Prostate gland (tissue), 2 donors: ENCODE data around the gene CXCR5. TPM values are rescaled to one million over a fixed set of nuclear protein-coding genes. Genes with fewer than 3 reads are reported as not detected.

Experiments
- DNase-seq: peaks from one replicate; pipeline ENCODE4 v3.0.0-alpha.2; 2019; ENCODE audit warnings: low spot score
- H3K27ac ChIP-seq, 2 donors: fragments of 200-600 bp; sonication (generic); 2 replicates each; pipeline ENCODE4 v1.5.1; 2017 to 2019
- H3K27me3 ChIP-seq: fragments of 200-600 bp; sonication (generic); replicated peaks from 2 replicates; pipeline ENCODE4 v1.5.1; 2019; ENCODE audit not compliant: insufficient read depth
- H3K36me3 ChIP-seq, 2 donors: fragments of 200-600 bp; sonication (generic); 1 replicate in 1 of 2; 2 replicates in 1 of 2; pipeline versions ENCODE4 v1.5.1 to v1.8.1; 2017 to 2019
- H3K4me1 ChIP-seq: fragments of 200-600 bp; sonication (generic); replicated peaks from 2 replicates; pipeline ENCODE4 v1.5.1; 2019
- H3K4me3 ChIP-seq, 2 donors: fragments of 200-600 bp; sonication (generic); 2 replicates each; pipeline ENCODE4 v1.5.1; 2017 to 2019
- H3K9me3 ChIP-seq: fragments of 200-600 bp; sonication (generic); 2 replicates; pipeline ENCODE4 v1.5.1; 2017
- POLR2A ChIP-seq: fragments of 450-650 bp; IDR thresholded peaks from one replicate; pipeline ENCODE4 v1.6.1; 2016; ENCODE audit warnings: antibody characterized with exemption, mild to moderate bottlenecking
- POLR2AphosphoS5 ChIP-seq: sonication (generic); formaldehyde crosslinking; IDR thresholded peaks from one replicate; pipeline ENCODE4 v1.6.1; 2017; ENCODE audit warnings: antibody characterized with exemption
- WGBS: methylation state at CpG from one replicate; pipeline ENCODE4 v1.1.5; 2018; 5-methylcytosine and 5-hydroxymethylcytosine counted together
- intact Hi-C: fragments of 100-400 bp; cut with DNase I; formaldehyde crosslinking; loops from one replicate; pipeline ENCODE4 v1.14.2; 2022
- total RNA-seq, 2 donors: library from RNA; depleted of rRNA; stranded (reverse); fragments of >200 nt; gene quantifications; one replicate each; pipeline ENCODE4 v1.1.0, GENCODE V29; 2016
- TF ChIP-seq, protein P1 (sequence below), 4 experiments: fragments of 200-600 bp in 2 of 4; fragments of 450-650 bp in 2 of 4; sonication (generic) in 2 of 4; IDR thresholded peaks; 1 replicate in 3 of 4; 2 replicates in 1 of 4; pipeline ENCODE4 v1.5.1; 2016 to 2019; ENCODE audit warnings: antibody characterized with exemption in 4 of 4, mild to moderate bottlenecking in 2 of 4, moderate library complexity in 2 of 4

Gene CXCR5
- total RNA-seq, 2 donors from 2014 or later = 0.17 TPM; not detected in 1

DNA sequence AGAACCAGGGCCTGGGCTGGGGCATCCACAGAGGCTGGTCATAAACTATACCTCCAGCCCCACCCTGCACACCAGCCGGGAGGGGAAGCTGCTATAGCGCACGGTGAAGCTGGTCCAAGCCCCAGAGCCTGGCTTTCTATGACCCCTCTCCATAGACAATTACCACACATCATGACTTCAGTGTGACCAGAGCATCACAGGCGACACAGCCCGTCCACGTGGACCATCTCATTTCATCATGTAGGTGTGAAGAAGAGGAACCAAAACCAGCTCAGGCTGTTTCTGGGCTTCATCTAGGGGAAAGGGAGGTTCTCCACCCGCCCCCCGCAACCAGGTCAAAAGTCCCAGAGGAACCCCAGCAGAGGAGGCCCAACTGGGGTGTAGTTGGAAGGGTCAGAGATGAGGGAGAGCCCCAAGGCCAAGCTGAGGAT is 3.0 kb downstream of the CXCR5 start:
- no peak for DNase-seq
- 86% methylated on average over 8 of the region's 8 CpGs for WGBS
- H3K4me3 ChIP-seq = no peak overlapping the region
- intact Hi-C loops = no loop called here
- H3K27me3 ChIP-seq = no peaks in the 10 kb centered on the region
- peak overlapping the region in 1 of 2 donors; percentile 57 for H3K27ac ChIP-seq
- no peaks in the 10 kb centered on the region for H3K9me3 ChIP-seq
- H3K4me1 ChIP-seq = no peaks in the 10 kb centered on the region
- no peak for TF ChIP-seq POLR2AphosphoS5
- TF ChIP-seq POLR2A = no peak
- TF ChIP-seq, protein P1, sequence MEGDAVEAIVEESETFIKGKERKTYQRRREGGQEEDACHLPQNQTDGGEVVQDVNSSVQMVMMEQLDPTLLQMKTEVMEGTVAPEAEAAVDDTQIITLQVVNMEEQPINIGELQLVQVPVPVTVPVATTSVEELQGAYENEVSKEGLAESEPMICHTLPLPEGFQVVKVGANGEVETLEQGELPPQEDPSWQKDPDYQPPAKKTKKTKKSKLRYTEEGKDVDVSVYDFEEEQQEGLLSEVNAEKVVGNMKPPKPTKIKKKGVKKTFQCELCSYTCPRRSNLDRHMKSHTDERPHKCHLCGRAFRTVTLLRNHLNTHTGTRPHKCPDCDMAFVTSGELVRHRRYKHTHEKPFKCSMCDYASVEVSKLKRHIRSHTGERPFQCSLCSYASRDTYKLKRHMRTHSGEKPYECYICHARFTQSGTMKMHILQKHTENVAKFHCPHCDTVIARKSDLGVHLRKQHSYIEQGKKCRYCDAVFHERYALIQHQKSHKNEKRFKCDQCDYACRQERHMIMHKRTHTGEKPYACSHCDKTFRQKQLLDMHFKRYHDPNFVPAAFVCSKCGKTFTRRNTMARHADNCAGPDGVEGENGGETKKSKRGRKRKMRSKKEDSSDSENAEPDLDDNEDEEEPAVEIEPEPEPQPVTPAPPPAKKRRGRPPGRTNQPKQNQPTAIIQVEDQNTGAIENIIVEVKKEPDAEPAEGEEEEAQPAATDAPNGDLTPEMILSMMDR (IDR thresholded peaks at IDR 0.05) = no peak
- H3K36me3 ChIP-seq = no peaks in the 10 kb centered on the region

DNA sequence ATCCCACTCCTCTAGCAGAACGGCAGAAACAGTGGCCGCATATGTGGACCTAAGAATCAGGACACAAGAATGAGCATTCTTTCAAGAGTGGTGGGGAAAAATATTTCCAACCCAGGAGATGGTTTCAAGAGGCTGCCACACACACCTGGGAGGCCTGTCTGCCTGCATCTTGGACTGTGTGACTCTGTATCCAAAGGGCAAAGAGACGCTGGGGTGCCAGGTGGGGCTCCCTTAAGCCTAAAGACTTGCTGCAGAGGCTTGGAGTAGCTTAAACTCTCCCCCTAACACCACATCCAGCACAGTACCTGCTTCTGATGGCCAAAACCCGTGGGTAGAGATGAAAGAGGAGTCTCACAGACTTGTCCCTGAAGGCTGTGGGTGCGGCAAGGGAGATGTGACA is 3.5 kb downstream of the CXCR5 start:
- no peak for DNase-seq
- H3K27ac ChIP-seq = peak overlapping the region; percentile 35 to 57
- H3K36me3 ChIP-seq = no peaks in the 10 kb centered on the region
- H3K4me3 ChIP-seq = no peak overlapping the region
- H3K27me3 ChIP-seq = no peaks in the 10 kb centered on the region
- 79% methylated on average over 5 of the region's 5 CpGs for WGBS
- no peaks in the 10 kb centered on the region for H3K9me3 ChIP-seq
- TF ChIP-seq POLR2AphosphoS5 = no peak
- no peak for TF ChIP-seq POLR2A
- TF ChIP-seq, protein P1 (IDR thresholded peaks at IDR 0.05) = no peak
- H3K4me1 ChIP-seq = no peaks in the 10 kb centered on the region
- intact Hi-C loops = no loop called here

DNA sequence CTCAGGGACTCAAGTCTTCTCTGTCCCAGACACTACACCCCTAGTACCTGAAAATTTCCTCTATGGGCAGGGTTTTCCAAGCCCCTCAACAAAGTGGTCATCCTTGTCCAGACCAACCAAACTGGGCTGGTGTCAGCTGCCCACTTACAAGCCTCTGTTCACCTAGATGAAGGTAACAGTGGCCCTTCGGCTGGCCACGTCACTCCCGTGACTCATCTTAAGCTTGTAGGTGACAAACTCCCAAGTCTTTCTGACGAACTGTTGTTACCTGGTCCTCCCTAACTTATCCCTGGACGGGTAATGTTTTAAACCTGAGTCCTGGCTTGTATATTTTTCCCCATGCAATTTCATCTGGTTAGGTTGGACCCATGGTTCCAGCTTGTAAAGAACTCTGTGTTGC is 4.7 kb downstream of the CXCR5 start:
- whole genome bisulfite sequencing = 89% methylated on average over 5 of the region's 5 CpGs
- Histone ChIP-seq H3K27me3 (no peaks in the 10 kb centered on the region), H3K4me3 (no peak overlapping the region), H3K27ac (peak overlapping the region; percentile 21 to 48), H3K36me3 (no peaks in the 10 kb centered on the region), H3K9me3 (no peaks in the 10 kb centered on the region), H3K4me1 (no peaks in the 10 kb centered on the region)
- DNase-seq = no peak
- TF ChIP-seq POLR2AphosphoS5 = no peak
- TF ChIP-seq, protein P1 (IDR thresholded peaks at IDR 0.05) = no peak
- no peak for TF ChIP-seq POLR2A
- intact Hi-C loops = no loop called here

DNA sequence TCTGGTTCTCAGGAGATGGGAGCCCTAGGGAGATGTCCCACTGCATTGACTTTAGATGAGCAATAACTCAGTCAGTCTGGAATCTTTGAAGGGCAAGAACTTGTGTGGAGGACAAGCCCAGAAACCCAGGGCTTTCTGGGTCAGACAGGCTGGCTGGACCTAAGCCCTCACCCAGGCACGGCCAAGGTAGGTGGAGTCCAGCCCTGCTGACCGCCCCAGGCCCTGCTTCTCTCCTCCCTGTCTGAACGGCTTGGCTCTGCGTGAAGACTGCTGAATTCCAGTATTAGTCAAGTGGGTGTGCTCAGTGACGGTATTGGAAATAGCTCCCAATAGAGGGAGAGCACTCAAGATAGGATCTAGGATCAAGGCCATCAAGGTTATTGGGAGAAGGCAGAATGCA is 6.1 kb downstream of the CXCR5 start:
- WGBS = 33% methylated on average over 5 of the region's 5 CpGs
- TF ChIP-seq, protein P1 (IDR thresholded peaks at IDR 0.05) = no peak
- TF ChIP-seq POLR2A (no peak), POLR2AphosphoS5 (no peak)

DNA sequence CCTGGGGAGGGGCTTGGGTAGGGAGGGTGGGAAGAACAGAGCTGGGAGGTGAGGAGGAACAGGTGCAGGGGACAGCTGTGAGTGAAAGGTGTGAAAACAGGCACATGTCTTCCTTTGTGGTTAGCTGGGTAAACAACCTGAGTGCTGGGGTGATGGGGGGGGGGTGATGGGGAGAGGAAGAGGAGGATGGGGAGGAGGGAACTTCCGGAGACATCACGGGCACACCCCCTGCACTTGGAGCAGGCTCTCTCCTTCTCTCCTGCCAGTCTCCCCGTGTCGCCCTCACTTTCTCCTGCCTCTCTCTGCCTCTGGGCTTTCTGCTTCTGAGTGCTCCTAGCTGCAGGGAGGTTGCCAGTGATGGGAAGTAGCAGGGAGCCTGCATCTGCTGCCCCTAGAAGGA is 8.8 kb downstream of the CXCR5 start:
- H3K27me3 ChIP-seq = no peaks in the 10 kb centered on the region
- H3K27ac ChIP-seq = no peak overlapping the region
- no peak overlapping the region for H3K4me3 ChIP-seq
- no peak for DNase-seq
- H3K36me3 ChIP-seq = no peaks in the 10 kb centered on the region
- intact Hi-C loops = no loop called here
- TF ChIP-seq, protein P1 (IDR thresholded peaks at IDR 0.05) = no peak
- TF ChIP-seq POLR2AphosphoS5 (no peak), POLR2A (no peak)
- 7% methylated on average over 4 of the region's 4 CpGs for WGBS
- peaks cover 3% of the 10 kb centered on the region for H3K4me1 ChIP-seq
- H3K9me3 ChIP-seq = no peaks in the 10 kb centered on the region

More for the DNA sequence above, 6.1 kb downstream of the CXCR5 start:
- intact Hi-C loops = no loop called here
- H3K4me1 ChIP-seq = no peaks in the 10 kb centered on the region
- no peaks in the 10 kb centered on the region for H3K36me3 ChIP-seq
- no peaks in the 10 kb centered on the region for H3K9me3 ChIP-seq
- H3K27ac ChIP-seq = peak overlapping the region; percentile 35 to 43
- H3K27me3 ChIP-seq = no peaks in the 10 kb centered on the region
- no peak overlapping the region for H3K4me3 ChIP-seq
- no peak for DNase-seq
